Measurements from ENCODE around the gene IL20.

The IL20 gene

GRCh38 chr1:206909161-206909882, 43.9 kb downstream of the IL20 start:
- DNase-seq (ENCODE audit: low read depth in 2 of 2): peak in 1 of 2 donors; percentile 55
- H3K4me3 ChIP-seq (replicated peaks in 1 of 2; ENCODE audit: low read depth in 2 of 2, low read length in 2 of 2): peak overlapping the region; percentile 45 to 50
- TF ChIP-seq, protein P1, sequence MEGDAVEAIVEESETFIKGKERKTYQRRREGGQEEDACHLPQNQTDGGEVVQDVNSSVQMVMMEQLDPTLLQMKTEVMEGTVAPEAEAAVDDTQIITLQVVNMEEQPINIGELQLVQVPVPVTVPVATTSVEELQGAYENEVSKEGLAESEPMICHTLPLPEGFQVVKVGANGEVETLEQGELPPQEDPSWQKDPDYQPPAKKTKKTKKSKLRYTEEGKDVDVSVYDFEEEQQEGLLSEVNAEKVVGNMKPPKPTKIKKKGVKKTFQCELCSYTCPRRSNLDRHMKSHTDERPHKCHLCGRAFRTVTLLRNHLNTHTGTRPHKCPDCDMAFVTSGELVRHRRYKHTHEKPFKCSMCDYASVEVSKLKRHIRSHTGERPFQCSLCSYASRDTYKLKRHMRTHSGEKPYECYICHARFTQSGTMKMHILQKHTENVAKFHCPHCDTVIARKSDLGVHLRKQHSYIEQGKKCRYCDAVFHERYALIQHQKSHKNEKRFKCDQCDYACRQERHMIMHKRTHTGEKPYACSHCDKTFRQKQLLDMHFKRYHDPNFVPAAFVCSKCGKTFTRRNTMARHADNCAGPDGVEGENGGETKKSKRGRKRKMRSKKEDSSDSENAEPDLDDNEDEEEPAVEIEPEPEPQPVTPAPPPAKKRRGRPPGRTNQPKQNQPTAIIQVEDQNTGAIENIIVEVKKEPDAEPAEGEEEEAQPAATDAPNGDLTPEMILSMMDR (IDR thresholded peaks at IDR 0.05; ENCODE audit: low read depth, low read length): no peak

DNA sequence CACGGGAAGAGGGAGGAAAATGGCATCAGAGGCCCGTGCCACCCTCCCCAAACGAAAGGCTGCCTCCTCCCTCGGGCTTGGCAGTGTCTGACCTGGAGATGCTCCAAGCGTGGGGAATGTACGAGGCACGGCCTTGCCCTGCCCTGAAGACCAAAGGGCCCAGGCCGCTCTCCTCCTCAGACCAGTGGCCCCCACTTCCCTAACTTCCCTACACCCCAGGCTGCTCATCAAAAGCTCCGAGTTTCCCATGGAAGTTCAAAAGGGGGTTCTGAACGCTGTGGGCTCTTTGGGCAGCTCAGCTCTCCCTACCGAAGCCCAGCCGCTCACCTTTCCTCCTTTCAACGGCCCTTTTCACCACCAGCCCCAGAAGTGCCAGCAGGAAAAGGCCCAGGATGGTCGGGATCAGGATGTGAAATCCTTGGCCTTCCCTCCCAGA, 44.5 kb downstream of the IL20 start:
- TF ChIP-seq, protein P1 (IDR thresholded peaks at IDR 0.05; ENCODE audit: low read depth, low read length): no peak
- DNase-seq (ENCODE audit: low read depth in 2 of 2): peak in 1 of 2 donors; percentile 13
- peak overlapping the region; percentile 45 to 50 for H3K4me3 ChIP-seq (replicated peaks in 1 of 2; ENCODE audit: low read depth in 2 of 2, low read length in 2 of 2)

DNA sequence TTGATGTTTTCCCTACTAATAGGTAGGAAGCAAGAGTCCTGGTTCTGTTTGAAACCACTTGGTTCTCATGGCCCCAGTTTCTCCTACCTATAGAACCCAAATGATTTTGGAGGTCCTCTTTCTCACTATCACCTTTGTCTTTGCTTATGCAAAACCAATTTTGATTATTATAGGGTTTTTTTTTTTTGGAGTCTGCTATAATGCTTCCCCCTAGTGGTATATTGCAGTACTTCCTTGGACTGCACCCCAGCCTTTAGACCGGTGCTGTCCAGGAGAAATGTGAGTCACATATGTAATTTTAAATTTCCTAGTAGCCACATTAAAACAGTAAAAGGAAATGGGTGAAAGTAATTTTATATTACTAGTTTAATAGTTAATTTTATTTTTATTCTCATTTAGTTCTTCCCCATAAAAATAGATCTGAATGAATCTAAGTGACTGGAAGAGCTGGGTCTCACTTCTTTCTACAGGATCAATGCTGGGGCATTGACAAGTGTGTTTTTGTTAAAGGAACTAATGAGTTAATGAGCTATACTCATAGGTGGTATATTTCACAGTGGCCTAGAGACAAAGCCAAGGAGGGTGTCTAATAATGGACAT, 45.7 kb downstream of the IL20 start:
- H3K4me3 ChIP-seq (replicated peaks in 1 of 2; ENCODE audit: low read depth in 2 of 2, low read length in 2 of 2): no peak overlapping the region
- peak; percentile 84 to 85 for DNase-seq (ENCODE audit: low read depth in 2 of 2)

DNA sequence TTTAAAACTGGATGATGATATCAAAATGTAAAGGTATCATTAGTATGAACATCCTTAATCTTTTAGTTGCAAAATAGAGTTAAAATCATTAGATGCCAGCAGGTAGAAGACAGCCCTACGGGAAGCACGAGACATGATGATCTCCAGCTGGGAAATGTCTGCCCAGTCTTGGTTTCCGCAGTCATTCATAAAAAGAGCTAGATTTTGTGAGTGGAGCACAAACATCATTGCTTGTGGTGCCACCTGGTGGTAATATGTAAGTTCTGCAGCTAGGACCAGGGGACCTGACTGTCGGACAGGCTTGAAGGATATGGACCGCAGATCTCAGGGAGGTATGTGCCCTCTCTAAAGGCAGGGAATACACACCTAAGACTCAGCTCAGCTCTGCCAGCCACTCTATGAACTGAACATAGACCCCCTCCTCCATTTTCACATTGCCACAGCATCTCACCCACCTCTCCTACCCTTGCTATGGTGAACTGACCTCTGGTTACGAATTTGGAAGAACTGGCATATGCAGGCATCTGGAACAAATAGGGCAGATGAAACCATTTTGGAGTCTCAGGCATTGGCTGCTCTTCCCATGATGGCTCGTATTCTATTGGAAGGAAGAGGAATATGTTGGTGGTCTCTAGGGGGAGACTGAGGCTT, 47.1 kb downstream of the IL20 start:
- no peak overlapping the region for H3K4me3 ChIP-seq (replicated peaks in 1 of 2; ENCODE audit: low read depth in 2 of 2, low read length in 2 of 2)
- DNase-seq (ENCODE audit: low read depth in 2 of 2): peak; percentile 86
- TF ChIP-seq, protein P1 (IDR thresholded peaks at IDR 0.05; ENCODE audit: low read depth, low read length): peak; percentile 59

More for the DNA sequence above, 45.7 kb downstream of the IL20 start:
- TF ChIP-seq, protein P1 (IDR thresholded peaks at IDR 0.05; ENCODE audit: low read depth, low read length): peak; percentile 71

GRCh38 chr1:206913766-206914537, 48.5 kb downstream of the IL20 start:
- TF ChIP-seq, protein P1 (IDR thresholded peaks at IDR 0.05; ENCODE audit: low read depth, low read length): no peak
- no peak for DNase-seq (ENCODE audit: low read depth in 2 of 2)
- H3K4me3 ChIP-seq (replicated peaks in 1 of 2; ENCODE audit: low read depth in 2 of 2, low read length in 2 of 2): no peak overlapping the region

GRCh38 chr1:206915030-206915735, 49.8 kb downstream of the IL20 start:
- TF ChIP-seq, protein P1 (IDR thresholded peaks at IDR 0.05; ENCODE audit: low read depth, low read length): no peak
- no peak overlapping the region for H3K4me3 ChIP-seq (replicated peaks in 1 of 2; ENCODE audit: low read depth in 2 of 2, low read length in 2 of 2)
- DNase-seq (ENCODE audit: low read depth in 2 of 2): no peak
